GM21529 (cell line): ENCODE results near the gene VSTM5.

Source experiments
- ATAC-seq: cut with Tn5 transposase; IDR thresholded peaks from one replicate; pipeline ENCODE4 v1.9.1; 2021; ENCODE audit not compliant: unreplicated experiment

Gene VSTM5

GRCh38 chr11:93842461-93842860 lies 8.0 kb downstream of the VSTM5 start:
- no peak for ATAC-seq

GRCh38 chr11:93842034-93842433 lies 8.4 kb downstream of the VSTM5 start:
- ATAC-seq = no peak

- ATAC-seq = no peak
Observed at GRCh38 chr11:93841446-93841845, 9.0 kb downstream of the VSTM5 start.

- no peak for ATAC-seq
Observed at GRCh38 chr11:93840981-93841380, 9.4 kb downstream of the VSTM5 start.

GRCh38 chr11:93840180-93840579 lies 10.2 kb downstream of the VSTM5 start:
- no peak for ATAC-seq

GRCh38 chr11:93838967-93839366 lies 11.5 kb downstream of the VSTM5 start:
- no peak for ATAC-seq

- ATAC-seq = no peak
Observed at GRCh38 chr11:93832780-93833179, 17.6 kb downstream of the VSTM5 start.

- no peak for ATAC-seq
Observed at GRCh38 chr11:93831343-93832127, 18.9 kb downstream of the VSTM5 start.

- no peak for ATAC-seq
Observed at GRCh38 chr11:93829598-93829997, 20.8 kb downstream of the VSTM5 start.

- no peak for ATAC-seq
Observed at GRCh38 chr11:93827363-93827762, 23.1 kb downstream of the VSTM5 start.

GRCh38 chr11:93823210-93823609 lies 27.2 kb downstream of the VSTM5 start:
- ATAC-seq = no peak

- ATAC-seq = no peak
Observed at GRCh38 chr11:93822359-93822758, 28.1 kb downstream of the VSTM5 start.

GRCh38 chr11:93821617-93822016 lies 28.8 kb downstream of the VSTM5 start:
- no peak for ATAC-seq

GRCh38 chr11:93820847-93821246 lies 29.6 kb downstream of the VSTM5 start:
- ATAC-seq = no peak

GRCh38 chr11:93819966-93820695 lies 30.3 kb downstream of the VSTM5 start:
- ATAC-seq = no peak

GRCh38 chr11:93817426-93818348 lies 32.7 kb downstream of the VSTM5 start:
- ATAC-seq = no peak

- no peak for ATAC-seq
Observed at GRCh38 chr11:93814966-93815633, 35.3 kb downstream of the VSTM5 start.

GRCh38 chr11:93813974-93814373 lies 36.4 kb downstream of the VSTM5 start:
- ATAC-seq = no peak

- ATAC-seq = no peak
Observed at GRCh38 chr11:93807980-93808379, 42.4 kb downstream of the VSTM5 start.

GRCh38 chr11:93804879-93805278 lies 45.5 kb downstream of the VSTM5 start:
- no peak for ATAC-seq

- ATAC-seq = no peak
Observed at GRCh38 chr11:93801366-93801765, 49.1 kb downstream of the VSTM5 start.
